Mononuclear cell (primary cell): Measurements from ENCODE around the gene NEBL. TPM values are rescaled to one million over a fixed set of nuclear protein-coding genes. Genes with fewer than 3 reads are reported as not detected.

Experiments
- H3K27me3 ChIP-seq: 2 replicates; pipeline ENCODE4 v1.6.0; 2011; ENCODE audit warnings: low read length, control low read depth; ENCODE audit not compliant: insufficient read depth
- H3K4me1 ChIP-seq: 2 replicates; pipeline ENCODE4 v1.5.1; 2011; ENCODE audit warnings: mild to moderate bottlenecking, low read length, control low read depth; ENCODE audit not compliant: insufficient read depth
- H3K4me3 ChIP-seq: 2 replicates; pipeline ENCODE4 v1.5.1; 2011; ENCODE audit warnings: mild to moderate bottlenecking, low read length, moderate library complexity
- H3K9me3 ChIP-seq: 2 replicates; pipeline ENCODE4 v1.5.1; 2011; ENCODE audit warnings: low read depth, mild to moderate bottlenecking, control low read depth, low read length
- total RNA-seq: library from RNA; depleted of rRNA; stranded (reverse); fragments of >200 nt; gene quantifications from one replicate; pipeline ENCODE4 v1.2.3, GENCODE V29; 2012

NEBL gene
- total RNA-seq, 1 donor = 0.10 TPM

- Histone ChIP-seq H3K4me3 (no peak overlapping the region), H3K27me3 (no peaks in the 10 kb centered on the region), H3K4me1 (no peaks in the 10 kb centered on the region), H3K9me3 (peaks cover 3% of the 10 kb centered on the region)
These were observed 152.3 kb downstream of the NEBL start for GRCh38 chr10:20744821-20745220.

- Histone ChIP-seq H3K27me3 (no peaks in the 10 kb centered on the region), H3K4me1 (no peaks in the 10 kb centered on the region), H3K4me3 (no peak overlapping the region), H3K9me3 (no peaks in the 10 kb centered on the region)
These were observed 153.2 kb downstream of the NEBL start for GRCh38 chr10:20743942-20744341.

- H3K4me1 ChIP-seq = no peaks in the 10 kb centered on the region
- H3K4me3 ChIP-seq = no peak overlapping the region
- H3K9me3 ChIP-seq = no peaks in the 10 kb centered on the region
- no peaks in the 10 kb centered on the region for H3K27me3 ChIP-seq
These were observed 154.2 kb downstream of the NEBL start for GRCh38 chr10:20742737-20743541.

- no peaks in the 10 kb centered on the region for H3K9me3 ChIP-seq
- no peaks in the 10 kb centered on the region for H3K4me1 ChIP-seq
These were observed 157.0 kb downstream of the NEBL start for GRCh38 chr10:20740120-20740519.

GRCh38 chr10:20737107-20737506, 160.0 kb downstream of the NEBL start:
- Histone ChIP-seq H3K4me3 (no peak overlapping the region), H3K27me3 (no peaks in the 10 kb centered on the region), H3K9me3 (no peaks in the 10 kb centered on the region), H3K4me1 (no peaks in the 10 kb centered on the region)

More at GRCh38 chr10:20740120-20740519, 157.0 kb downstream of the NEBL start:
- Histone ChIP-seq H3K4me3 (no peak overlapping the region), H3K27me3 (no peaks in the 10 kb centered on the region)
